RKO (cell line): ENCODE results near the gene C1QTNF7.

Experiments used
- DNase-seq: peaks from one replicate; pipeline ENCODE4 v3.0.0-alpha.2; 2016; ENCODE audit warnings: low spot score

The C1QTNF7 gene

GRCh38 chr4:15414551-15415091 lies 13.2 kb upstream of the C1QTNF7 start:
- DNase-seq, result no peak

GRCh38 chr4:15416357-15417232 lies 11.2 kb upstream of the C1QTNF7 start:
- no peak for DNase-seq

GRCh38 chr4:15417233-15417660 lies 10.6 kb upstream of the C1QTNF7 start:
- DNase-seq, result no peak

GRCh38 chr4:15418956-15419355 lies 8.9 kb upstream of the C1QTNF7 start:
- no peak for DNase-seq

- no peak for DNase-seq
Measured at GRCh38 chr4:15420642-15421041, 7.2 kb upstream of the C1QTNF7 start.

- no peak for DNase-seq
Measured at GRCh38 chr4:15423285-15423711, 4.5 kb upstream of the C1QTNF7 start.

GRCh38 chr4:15425520-15425919 lies 2.3 kb upstream of the C1QTNF7 start:
- DNase-seq, result no peak

- DNase-seq, result no peak
Measured at GRCh38 chr4:15427161-15427560, 672 bp upstream of the C1QTNF7 start.

- no peak for DNase-seq
Measured at GRCh38 chr4:15428611-15429010, 778 bp downstream of the C1QTNF7 start.

GRCh38 chr4:15434091-15434490 lies 6.3 kb downstream of the C1QTNF7 start:
- no peak for DNase-seq

- DNase-seq, result no peak
Measured at GRCh38 chr4:15434676-15435075, 6.8 kb downstream of the C1QTNF7 start.

GRCh38 chr4:15436513-15436912 lies 8.7 kb downstream of the C1QTNF7 start:
- DNase-seq, result no peak

- peak; percentile 29 for DNase-seq
Measured at GRCh38 chr4:15438939-15439524, 11.2 kb downstream of the C1QTNF7 start.

- no peak for DNase-seq
Measured at GRCh38 chr4:15443371-15444160, 15.7 kb downstream of the C1QTNF7 start.

GRCh38 chr4:15444276-15444675 lies 16.4 kb downstream of the C1QTNF7 start:
- DNase-seq, result no peak

GRCh38 chr4:15444879-15445547 lies 17.2 kb downstream of the C1QTNF7 start:
- DNase-seq, result no peak

- DNase-seq, result no peak
Measured at GRCh38 chr4:15451181-15451865, 23.5 kb downstream of the C1QTNF7 start.

GRCh38 chr4:15451866-15452765 lies 24.3 kb downstream of the C1QTNF7 start:
- DNase-seq, result peak; percentile 34

GRCh38 chr4:15455290-15455689 lies 27.5 kb downstream of the C1QTNF7 start:
- DNase-seq, result no peak
